Calu3 (cell line): ENCODE results near the gene BATF3. TPM values are rescaled to one million over a fixed set of nuclear protein-coding genes. Genes with fewer than 3 reads are reported as not detected.
A peak's percentile ranks its signal among the peaks of the same experiment; 100 is the strongest.

ENCODE experiments used
- BruUV-seq: library from RNA; stranded (reverse); fragments of 400-500 nt; replicated peaks from 2 replicates; lab custom pipeline; 2021; lab: Mats Ljungman, UMichigan
- CTCF ChIA-PET: fragments of 300-600 bp; sonication (Branson Sonifier 250); formaldehyde crosslinking; loops from one replicate; lab custom pipeline; 2022; ENCODE audit warnings: antibody characterized with exemption; lab: Charles Lee
- DNase-seq: peaks from one replicate; pipeline ENCODE4 v3.0.0; 2022
- H3K27ac Mint-ChIP-seq: one replicate; pipeline ENCODE4 v1.8.0; 2022; ENCODE audit warnings: mixed read lengths; ENCODE audit not compliant: unreplicated experiment
- H3K27me3 Mint-ChIP-seq: one replicate; pipeline ENCODE4 v1.8.0; 2022; ENCODE audit warnings: mixed read lengths; ENCODE audit not compliant: unreplicated experiment
- H3K36me3 Mint-ChIP-seq: one replicate; pipeline ENCODE4 v1.8.0; 2022; ENCODE audit warnings: mild to moderate bottlenecking, moderate library complexity, mixed read lengths; ENCODE audit not compliant: insufficient read depth, unreplicated experiment
- H3K4me1 Mint-ChIP-seq: one replicate; pipeline ENCODE4 v1.8.0; 2022; ENCODE audit warnings: mild to moderate bottlenecking, low read depth, mixed read lengths; ENCODE audit not compliant: unreplicated experiment
- H3K4me3 Mint-ChIP-seq: one replicate; pipeline ENCODE4 v1.8.0; 2022; ENCODE audit warnings: mild to moderate bottlenecking, low read depth, moderate library complexity, mixed read lengths; ENCODE audit not compliant: unreplicated experiment
- H3K9me3 Mint-ChIP-seq: one replicate; pipeline ENCODE4 v1.8.0; 2022; ENCODE audit warnings: low read depth, mixed read lengths; ENCODE audit not compliant: unreplicated experiment
- CTCF ChIP-seq: fragments of 200-600 bp; IDR thresholded peaks from one replicate; pipeline ENCODE4 v1.8.0; 2022; ENCODE audit warnings: antibody characterized with exemption; ENCODE audit not compliant: unreplicated experiment
- intact Hi-C: fragments of 100-400 bp; cut with micrococcal nuclease; formaldehyde crosslinking; loops from one replicate; pipeline ENCODE4 v1.10.0; 2022; ENCODE audit not compliant: unreplicated experiment
- total RNA-seq: library from RNA; stranded (reverse); gene quantifications from 2 replicates; pipeline ENCODE4 v1.2.3, GENCODE V29; 2022

Gene BATF3
- total RNA-seq, 1 experiment from 2014 or later: 0.90 TPM

GRCh38 chr1:212655668-212656440 is 43.8 kb downstream of the BATF3 start:
- CTCF ChIA-PET: interaction anchor here (0.6 to 0.7 kb wide), 2 partner anchors 9 to 44 kb away, joined by 4 to 5 read pairs; partner anchors contain the start of gene BATF3
- Mint-ChIP-seq H3K4me3 (no peak overlapping the region), H3K9me3 (no peaks in the 10 kb centered on the region), H3K4me1 (no peaks in the 10 kb centered on the region), H3K27ac (no peak overlapping the region), H3K36me3 (no peaks in the 10 kb centered on the region), H3K27me3 (peaks cover 66% of the 10 kb centered on the region)
- no peak for TF ChIP-seq CTCF
- peak; percentile 38 for DNase-seq
- intact Hi-C loops: no loop called here
- no TSS peak for BruUV-seq

DNA sequence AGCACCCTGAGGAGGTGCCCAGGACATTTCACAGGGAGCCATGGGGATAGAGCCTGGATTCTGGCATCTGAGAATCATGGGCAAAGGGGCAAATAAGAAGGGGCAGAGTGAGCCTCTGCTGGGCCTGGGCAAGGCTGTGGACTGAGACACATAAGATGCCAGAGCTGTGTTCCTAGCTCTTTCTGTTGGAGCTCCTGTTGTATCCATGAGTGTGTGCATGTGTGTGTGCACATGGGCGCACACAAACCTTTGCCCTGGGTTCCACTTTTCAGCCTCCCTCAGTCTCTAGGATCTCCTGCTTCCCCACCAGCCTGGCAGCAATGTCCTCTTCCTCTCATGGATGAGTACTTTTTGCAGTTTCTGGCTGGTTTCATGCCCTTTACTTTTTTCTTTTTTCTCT is 47.0 kb downstream of the BATF3 start:
- H3K27ac Mint-ChIP-seq: no peak overlapping the region
- intact Hi-C loops: no loop called here
- no peaks in the 10 kb centered on the region for H3K9me3 Mint-ChIP-seq
- H3K4me3 Mint-ChIP-seq: no peak overlapping the region
- no peak for DNase-seq
- peaks cover 33% of the 10 kb centered on the region for H3K27me3 Mint-ChIP-seq
- H3K4me1 Mint-ChIP-seq: no peaks in the 10 kb centered on the region
- CTCF ChIA-PET: interaction anchor here (0.6 kb wide), 1 partner anchor 196 kb away, joined by 3 read pairs; no protein-coding TSS in a partner anchor
- no TSS peak for BruUV-seq
- no peaks in the 10 kb centered on the region for H3K36me3 Mint-ChIP-seq
- no peak for TF ChIP-seq CTCF

DNA sequence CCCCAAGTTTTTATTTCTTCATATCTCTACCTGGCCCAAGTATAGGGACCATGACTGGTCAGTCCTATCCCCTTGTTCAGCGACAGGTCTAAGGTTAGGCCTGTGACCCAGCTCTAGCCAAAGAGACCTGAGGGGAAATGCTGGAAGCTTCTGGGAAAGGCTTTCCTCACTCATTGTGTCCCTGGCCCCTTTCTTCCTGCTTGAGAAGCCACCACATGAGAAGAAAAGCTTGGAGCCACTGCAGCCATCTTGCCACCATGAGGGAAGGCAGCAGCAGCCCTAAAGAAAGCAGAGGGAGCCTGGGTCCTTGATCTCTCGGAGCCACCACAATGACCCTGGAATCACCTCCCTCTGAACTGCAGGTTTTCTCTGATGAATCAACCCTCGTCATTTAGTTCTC is 47.7 kb downstream of the BATF3 start:
- no peaks in the 10 kb centered on the region for H3K4me1 Mint-ChIP-seq
- no peaks in the 10 kb centered on the region for H3K36me3 Mint-ChIP-seq
- H3K27ac Mint-ChIP-seq: no peak overlapping the region
- H3K9me3 Mint-ChIP-seq: no peaks in the 10 kb centered on the region
- no peak overlapping the region for H3K4me3 Mint-ChIP-seq
- TF ChIP-seq CTCF: no peak
- CTCF ChIA-PET: no interaction called here
- intact Hi-C loops: no loop called here
- BruUV-seq: no TSS peak
- peaks cover 28% of the 10 kb centered on the region for H3K27me3 Mint-ChIP-seq
- DNase-seq: no peak

- no TSS peak for BruUV-seq
- Mint-ChIP-seq H3K36me3 (no peaks in the 10 kb centered on the region), H3K27ac (no peak overlapping the region), H3K27me3 (peaks cover 32% of the 10 kb centered on the region), H3K4me3 (no peak overlapping the region), H3K9me3 (no peaks in the 10 kb centered on the region), H3K4me1 (no peaks in the 10 kb centered on the region)
- intact Hi-C loops: no loop called here
- CTCF ChIA-PET: interaction anchor here (1.7 kb wide), 1 partner anchor 14 kb away, joined by 5 read pairs; no protein-coding TSS in a partner anchor
- no peak for DNase-seq
- TF ChIP-seq CTCF: no peak
These were observed 48.1 kb downstream of the BATF3 start for GRCh38 chr1:212651521-212651920.
